D721Med (cell line): ENCODE results near the gene ST3GAL4.
"Not testable (repeated sequence)": the region's sequence is repeated elsewhere in the genome, so short reads cannot be mapped to it uniquely, and the experiment has no call there.

Experiments
- DNase-seq: peaks from one replicate; pipeline ENCODE4 v3.0.0; 2011; ENCODE audit warnings: low spot score; ENCODE audit not compliant: insufficient read length
- FAIRE-seq: peaks from 2 replicates; lab custom pipeline; 2011; peaks lifted over from hg19 to GRCh38; lab: Jason Lieb, UNC
- CTCF ChIP-seq: IDR thresholded peaks from 2 replicates; pipeline ENCODE4 v1.5.1; 2012; ENCODE audit warnings: mild to moderate bottlenecking, control low read depth; ENCODE audit not compliant: insufficient read depth; ENCODE audit errors: missing control alignments

The ST3GAL4 gene

GRCh38 chr11:126391286-126391954, 35.9 kb downstream of the ST3GAL4 start:
- no peak for DNase-seq
- no peak for TF ChIP-seq CTCF
- FAIRE-seq = no peak

GRCh38 chr11:126391970-126392632, 36.6 kb downstream of the ST3GAL4 start:
- FAIRE-seq = no peak
- no peak for DNase-seq
- TF ChIP-seq CTCF = no peak

GRCh38 chr11:126392633-126393013, 37.1 kb downstream of the ST3GAL4 start:
- DNase-seq = no peak
- no peak for TF ChIP-seq CTCF
- no peak for FAIRE-seq

- DNase-seq (no peak), FAIRE-seq (no peak)
- TF ChIP-seq CTCF = no peak
These were observed 37.7 kb downstream of the ST3GAL4 start for GRCh38 chr11:126393143-126393542.

DNA sequence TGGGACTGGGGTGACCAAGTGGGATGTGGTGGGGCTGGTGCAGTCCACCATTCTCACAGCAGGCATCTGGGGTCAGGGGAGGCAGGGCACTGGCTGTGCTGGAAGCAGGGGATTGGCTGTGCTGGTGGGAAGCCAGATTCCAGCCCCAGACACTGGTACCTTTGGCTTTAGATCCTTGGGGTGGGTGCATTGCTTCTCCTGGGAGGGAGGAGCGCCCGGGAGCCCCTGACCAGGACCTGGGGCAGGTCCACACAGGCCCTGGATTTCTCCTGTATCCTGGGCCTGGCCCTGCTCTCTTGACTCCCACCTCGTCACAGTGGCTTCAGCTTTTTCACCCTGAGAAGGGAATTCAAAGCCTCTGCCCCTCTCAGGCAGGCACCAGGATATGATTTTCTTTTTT, 38.5 kb downstream of the ST3GAL4 start:
- no peak for FAIRE-seq
- TF ChIP-seq CTCF = no peak
- no peak for DNase-seq

GRCh38 chr11:126394634-126395072, 39.2 kb downstream of the ST3GAL4 start:
- not testable (repeated sequence) for DNase-seq, FAIRE-seq

DNA sequence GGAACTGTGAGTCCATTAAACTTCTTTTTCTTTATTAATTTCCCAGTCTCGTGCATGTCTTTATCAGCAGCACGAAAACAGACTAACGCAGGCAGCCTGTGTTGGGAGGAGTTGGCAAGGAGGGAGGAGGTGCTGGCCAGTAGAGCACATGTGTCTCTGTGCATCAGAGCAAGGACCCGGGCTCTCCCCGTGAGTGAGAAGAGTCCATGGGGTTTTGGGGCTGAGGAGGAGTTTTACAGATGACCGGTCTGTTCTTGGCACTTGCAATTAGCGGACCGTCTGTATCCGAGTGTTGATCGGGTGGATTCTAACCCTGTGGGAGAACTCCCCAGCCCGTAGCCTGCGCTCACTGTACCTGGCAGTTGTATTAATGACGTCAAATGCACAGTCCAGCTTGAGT, 40.3 kb downstream of the ST3GAL4 start:
- not testable (repeated sequence) for FAIRE-seq, DNase-seq

DNA sequence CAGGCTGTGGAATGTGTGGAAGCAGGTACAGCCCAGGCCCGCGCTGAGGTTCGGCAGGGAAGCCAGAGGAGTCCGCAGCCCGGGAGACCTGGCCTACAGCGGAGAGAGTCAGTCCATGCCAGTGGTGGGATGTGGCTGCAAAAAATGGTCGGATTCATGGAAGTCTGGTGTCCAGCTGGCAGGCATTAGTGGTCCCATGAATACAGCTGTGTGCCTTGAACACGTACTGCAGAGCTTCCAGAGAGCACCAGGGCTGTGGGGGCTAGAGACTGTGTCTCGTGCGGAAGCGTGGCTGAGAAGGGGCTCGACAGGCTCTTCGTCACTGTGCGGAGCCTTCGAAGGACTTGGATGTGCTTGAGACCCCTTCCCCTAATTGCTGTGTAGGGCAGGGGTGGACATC, 40.8 kb downstream of the ST3GAL4 start:
- not testable (repeated sequence) for FAIRE-seq, DNase-seq
